Breast epithelium (tissue), 3 donors: ENCODE data around the gene TMEM144.

Experiments
- CTCF ChIP-seq, 3 donors: fragments of 450-650 bp; IDR thresholded peaks; one replicate each; pipeline ENCODE4 v1.5.1; 2016 to 2017; ENCODE audit warnings: antibody characterized with exemption in 3 of 3, mild to moderate bottlenecking in 3 of 3, moderate library complexity in 3 of 3
- POLR2A ChIP-seq: fragments of 450-650 bp; IDR thresholded peaks from one replicate; pipeline ENCODE4 v1.6.1; 2016; ENCODE audit warnings: antibody characterized with exemption, mild to moderate bottlenecking, moderate library complexity
- POLR2AphosphoS5 ChIP-seq, 3 donors: sonication (generic); formaldehyde crosslinking; IDR thresholded peaks; one replicate each; pipeline ENCODE4 v1.6.1; 2017; ENCODE audit warnings: antibody characterized with exemption in 3 of 3

- TF ChIP-seq CTCF (IDR thresholded peaks at IDR 0.05), result no peak
- no peak for TF ChIP-seq POLR2A
- TF ChIP-seq POLR2AphosphoS5 (IDR thresholded peaks at IDR 0.05), result no peak
Measured at GRCh38 chr4:158164768-158165213, 45.5 kb upstream of the TMEM144 start.
